ENCODE results near the gene COA8. TPM values are rescaled to one million over a fixed set of nuclear protein-coding genes. Genes with fewer than 3 reads are reported as not detected.

The COA8 gene
- total and polyA plus RNA-seq, 9 of the 15 experiments (the other 6 are each of a cell fraction or from before 2014, with no cell fraction given), result 5.0 to 35.3 (median 25.7) TPM

GRCh38 chr14:103584326-103584915, 21.7 kb downstream of the COA8 start:
- CTCF ChIA-PET (ENCODE audit: low intra/inter-chr PET ratio), result no interaction called here
- H3K27me3 ChIP-seq (ENCODE audit: control insufficient read depth in 2 of 2, insufficient read depth in 2 of 2, low read length in 2 of 2), result no peaks in the 10 kb centered on the region
- H3K4me3 ChIP-seq, result no peak overlapping the region
- no peak for DNase-seq (ENCODE audit: extremely low read depth in 1 of 4, low spot score in 3 of 4)
- H3K9me3 ChIP-seq (replicated peaks; ENCODE audit: control insufficient read depth, insufficient read depth, low read depth, low read length), result no peaks in the 10 kb centered on the region
- H3K9me1 ChIP-seq (ENCODE audit: control insufficient read depth, insufficient read depth, low read length), result no peaks in the 10 kb centered on the region
- no peaks in the 10 kb centered on the region for H3K4me1 ChIP-seq (replicated peaks in 1 of 2; ENCODE audit: control insufficient read depth in 2 of 2, insufficient read depth in 2 of 2, low read length in 2 of 2)
- no peaks in the 10 kb centered on the region for H4K20me1 ChIP-seq (replicated peaks; ENCODE audit: control insufficient read depth, insufficient read depth, low read length)
- no peak for FAIRE-seq
- H3K4me2 ChIP-seq (ENCODE audit: insufficient read depth, low read length), result no peak overlapping the region
- TF ChIP-seq RAD21 (CRISPR knock-in tag; conservative IDR thresholded peaks at IDR 0.05 in 1 of 2, IDR thresholded peaks at IDR 0.05 in 1 of 2) (no peak), ZBTB11 (CRISPR knock-in tag; IDR thresholded peaks at IDR 0.05) (no peak)
- H3K9ac ChIP-seq (ENCODE audit: insufficient read depth in 1 of 2, low read depth in 2 of 2, low read length in 2 of 2), result no peak overlapping the region
- no peak for ATAC-seq
- POLR2A ChIA-PET, result no interaction called here
- in situ Hi-C loops (cut with MboI), result no loop called here
- H2AFZ ChIP-seq (ENCODE audit: low read depth, low read length), result no peak overlapping the region
- no peak overlapping the region for H3K27ac ChIP-seq (ENCODE audit: extremely low read depth, low read depth, low read length)
- 0 out of 3 replicates have a peak, but pooled peaks cover 8% of the 10 kb centered on the region for H3K36me3 ChIP-seq (ENCODE audit: control insufficient read depth, insufficient read depth, low read length)
- H3K79me2 ChIP-seq (ENCODE audit: control insufficient read depth, insufficient read depth, low read length), result no peaks in the 10 kb centered on the region
- intact Hi-C loops (cut with micrococcal nuclease), result no loop called here
- 91% methylated on average over 10 of the region's 11 CpGs for WGBS (ENCODE audit: insufficient coverage, low coverage, missing lambda C conversion rate)
- BruUV-seq (replicated peaks), result no TSS peak
